ENCODE results near the gene WDR86. TPM values are rescaled to one million over a fixed set of nuclear protein-coding genes. Genes with fewer than 3 reads are reported as not detected.

Gene WDR86
- polyA plus RNA-seq, 4 donors = 17.1 to 48.1 (median 26.0) TPM

- peak in 2 of 4 donors; percentile 82 to 89 for DNase-seq (ENCODE audit: low read depth in 4 of 4, low spot score in 3 of 4)
Observed at GRCh38 chr7:151428378-151429236, 18.8 kb upstream of the WDR86 start.

- DNase-seq (ENCODE audit: low read depth in 4 of 4, low spot score in 3 of 4) = no peak
Observed at GRCh38 chr7:151427705-151428377, 18.0 kb upstream of the WDR86 start.

- no peak for DNase-seq (ENCODE audit: low read depth in 4 of 4, low spot score in 3 of 4)
Observed at GRCh38 chr7:151426904-151427704, 17.3 kb upstream of the WDR86 start.

- DNase-seq (ENCODE audit: low read depth in 4 of 4, low spot score in 3 of 4) = no peak
Observed at GRCh38 chr7:151426441-151426903, 16.6 kb upstream of the WDR86 start.

- DNase-seq (ENCODE audit: low read depth in 4 of 4, low spot score in 3 of 4) = no peak
Observed at GRCh38 chr7:151425670-151426440, 16.0 kb upstream of the WDR86 start.

GRCh38 chr7:151424799-151425198, 15.0 kb upstream of the WDR86 start:
- no peak for DNase-seq (ENCODE audit: low read depth in 4 of 4, low spot score in 3 of 4)

GRCh38 chr7:151423936-151424335, 14.1 kb upstream of the WDR86 start:
- no peak for DNase-seq (ENCODE audit: low read depth in 4 of 4, low spot score in 3 of 4)

- DNase-seq (ENCODE audit: low read depth in 4 of 4, low spot score in 3 of 4) = no peak
Observed at GRCh38 chr7:151423226-151423625, 13.4 kb upstream of the WDR86 start.

- no peak for DNase-seq (ENCODE audit: low read depth in 4 of 4, low spot score in 3 of 4)
Observed at GRCh38 chr7:151422212-151422611, 12.4 kb upstream of the WDR86 start.

GRCh38 chr7:151420144-151420543, 10.3 kb upstream of the WDR86 start:
- DNase-seq (ENCODE audit: low read depth in 4 of 4, low spot score in 3 of 4) = no peak

- DNase-seq (ENCODE audit: low read depth in 4 of 4, low spot score in 3 of 4) = no peak
Observed at GRCh38 chr7:151416941-151417315, 7.1 kb upstream of the WDR86 start.

- no peak for DNase-seq (ENCODE audit: low read depth in 4 of 4, low spot score in 3 of 4)
Observed at GRCh38 chr7:151416112-151416940, 6.5 kb upstream of the WDR86 start.

GRCh38 chr7:151415375-151416105, 5.7 kb upstream of the WDR86 start:
- DNase-seq (ENCODE audit: low read depth in 4 of 4, low spot score in 3 of 4) = no peak

- DNase-seq (ENCODE audit: low read depth in 4 of 4, low spot score in 3 of 4) = no peak
Observed at GRCh38 chr7:151413241-151413640, 3.4 kb upstream of the WDR86 start.

GRCh38 chr7:151412318-151412717, 2.5 kb upstream of the WDR86 start:
- DNase-seq (ENCODE audit: low read depth in 4 of 4, low spot score in 3 of 4) = no peak

- no peak for DNase-seq (ENCODE audit: low read depth in 4 of 4, low spot score in 3 of 4)
Observed at GRCh38 chr7:151411551-151411950, 1.7 kb upstream of the WDR86 start.

- DNase-seq (ENCODE audit: low read depth in 4 of 4, low spot score in 3 of 4) = no peak
Observed at GRCh38 chr7:151410405-151411390, 860 bp upstream of the WDR86 start.

Measured in left renal pelvis (tissue), 4 donors.